ENCODE data around the gene MBD6. TPM values are rescaled to one million over a fixed set of nuclear protein-coding genes. Genes with fewer than 3 reads are reported as not detected.

Gene MBD6
- total RNA-seq, 4 donors from 2014 or later, result 14.8 to 41.4 (median 16.8) TPM

- TF ChIP-seq, protein P1, sequence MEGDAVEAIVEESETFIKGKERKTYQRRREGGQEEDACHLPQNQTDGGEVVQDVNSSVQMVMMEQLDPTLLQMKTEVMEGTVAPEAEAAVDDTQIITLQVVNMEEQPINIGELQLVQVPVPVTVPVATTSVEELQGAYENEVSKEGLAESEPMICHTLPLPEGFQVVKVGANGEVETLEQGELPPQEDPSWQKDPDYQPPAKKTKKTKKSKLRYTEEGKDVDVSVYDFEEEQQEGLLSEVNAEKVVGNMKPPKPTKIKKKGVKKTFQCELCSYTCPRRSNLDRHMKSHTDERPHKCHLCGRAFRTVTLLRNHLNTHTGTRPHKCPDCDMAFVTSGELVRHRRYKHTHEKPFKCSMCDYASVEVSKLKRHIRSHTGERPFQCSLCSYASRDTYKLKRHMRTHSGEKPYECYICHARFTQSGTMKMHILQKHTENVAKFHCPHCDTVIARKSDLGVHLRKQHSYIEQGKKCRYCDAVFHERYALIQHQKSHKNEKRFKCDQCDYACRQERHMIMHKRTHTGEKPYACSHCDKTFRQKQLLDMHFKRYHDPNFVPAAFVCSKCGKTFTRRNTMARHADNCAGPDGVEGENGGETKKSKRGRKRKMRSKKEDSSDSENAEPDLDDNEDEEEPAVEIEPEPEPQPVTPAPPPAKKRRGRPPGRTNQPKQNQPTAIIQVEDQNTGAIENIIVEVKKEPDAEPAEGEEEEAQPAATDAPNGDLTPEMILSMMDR (IDR thresholded peaks at IDR 0.05; ENCODE audit: low read depth), result no peak
Observed at GRCh38 chr12:57483466-57483865, 39.2 kb upstream of the MBD6 start.

DNA sequence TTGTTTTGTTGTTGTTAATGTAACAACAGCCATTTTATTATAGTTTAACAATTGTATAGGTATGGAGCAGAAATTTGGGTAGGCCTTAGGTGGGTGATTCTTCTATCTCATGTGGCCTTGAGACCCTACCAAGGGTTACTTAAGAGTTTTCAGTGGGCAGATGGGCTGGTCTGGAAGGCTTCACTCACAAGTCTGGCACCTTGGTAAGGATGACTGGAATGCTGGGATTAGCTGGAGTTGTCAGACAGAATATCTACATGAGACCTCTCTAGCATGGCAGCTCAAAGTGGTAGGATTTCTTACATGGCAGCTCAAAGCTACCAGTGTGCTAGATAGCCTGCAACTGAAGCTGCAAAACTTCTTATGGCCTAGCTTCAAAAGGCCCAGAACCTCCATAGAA, 36.9 kb upstream of the MBD6 start:
- TF ChIP-seq, protein P1 (IDR thresholded peaks at IDR 0.05; ENCODE audit: low read depth), result no peak

- TF ChIP-seq, protein P1 (IDR thresholded peaks at IDR 0.05; ENCODE audit: low read depth), result no peak
Observed at GRCh38 chr12:57487055-57487596, 35.5 kb upstream of the MBD6 start.

DNA sequence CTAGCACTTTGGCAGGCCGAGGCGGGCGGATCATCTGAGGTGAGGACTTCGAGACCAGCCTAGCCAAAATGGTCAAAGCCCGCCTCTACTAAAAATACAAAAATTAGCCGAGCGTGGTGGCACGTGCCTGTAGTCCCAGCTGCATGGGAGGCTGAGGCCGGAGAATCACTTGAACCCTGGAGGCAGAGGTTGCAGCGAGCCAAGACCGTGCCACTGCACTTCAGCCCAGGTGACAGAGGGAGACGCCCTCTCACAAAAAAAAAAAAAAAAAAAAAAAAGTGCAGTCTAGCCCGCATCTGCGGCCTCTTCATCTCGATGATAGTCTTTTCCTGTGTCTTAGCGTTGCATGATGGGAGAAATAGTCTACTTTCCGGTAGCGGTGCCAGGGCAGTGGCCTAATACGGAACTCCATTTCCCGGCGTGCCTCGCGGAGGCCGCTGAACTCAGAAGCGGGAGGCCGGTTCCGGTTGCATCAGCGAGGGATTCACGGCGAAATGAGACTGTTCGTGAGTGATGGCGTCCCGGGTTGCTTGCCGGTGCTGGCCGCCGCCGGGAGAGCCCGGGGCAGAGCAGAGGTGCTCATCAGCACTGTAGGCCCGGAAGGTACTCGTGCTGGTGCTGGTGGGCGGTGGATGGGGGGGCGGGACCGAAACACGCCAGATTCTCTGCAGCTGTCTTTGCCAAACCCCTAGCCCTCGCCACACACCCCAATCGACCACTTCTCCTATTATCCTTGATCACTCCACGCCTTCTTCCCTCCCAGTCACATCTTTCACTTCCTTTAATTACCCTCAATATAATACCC, 34.8 kb upstream of the MBD6 start, which contains the start of gene MARS1:
Gene MARS1, plus strand, starts transcription at position 472 of the 805 bp plus-strand sequence. Its CDS starts 23 bp downstream, at position 495.
- TF ChIP-seq, protein P1 (IDR thresholded peaks at IDR 0.05; ENCODE audit: low read depth), result no peak

GRCh38 chr12:57488402-57489156, 34.0 kb upstream of the MBD6 start:
- TF ChIP-seq, protein P1 (IDR thresholded peaks at IDR 0.05; ENCODE audit: low read depth), result no peak

DNA sequence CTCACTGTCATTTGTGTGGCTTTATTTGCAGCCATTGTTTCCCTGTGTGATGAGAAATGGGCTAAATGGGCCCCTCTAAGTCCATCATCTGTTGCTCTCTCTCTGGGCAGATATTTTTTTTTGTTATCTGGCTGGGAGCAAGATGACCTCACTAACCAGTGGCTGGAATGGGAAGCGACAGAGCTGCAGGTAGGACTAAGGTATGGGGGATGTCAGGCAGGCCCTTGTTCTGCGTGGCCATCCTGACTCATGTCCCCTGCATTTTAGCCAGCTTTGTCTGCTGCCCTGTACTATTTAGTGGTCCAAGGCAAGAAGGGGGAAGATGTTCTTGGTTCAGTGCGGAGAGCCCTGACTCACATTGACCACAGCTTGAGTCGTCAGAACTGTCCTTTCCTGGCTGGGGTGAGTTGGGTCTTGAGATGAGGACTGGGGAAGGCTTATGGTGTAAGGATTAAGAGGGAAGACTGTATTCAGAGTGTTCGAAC, 33.4 kb upstream of the MBD6 start:
- TF ChIP-seq, protein P1 (IDR thresholded peaks at IDR 0.05; ENCODE audit: low read depth), result no peak

DNA sequence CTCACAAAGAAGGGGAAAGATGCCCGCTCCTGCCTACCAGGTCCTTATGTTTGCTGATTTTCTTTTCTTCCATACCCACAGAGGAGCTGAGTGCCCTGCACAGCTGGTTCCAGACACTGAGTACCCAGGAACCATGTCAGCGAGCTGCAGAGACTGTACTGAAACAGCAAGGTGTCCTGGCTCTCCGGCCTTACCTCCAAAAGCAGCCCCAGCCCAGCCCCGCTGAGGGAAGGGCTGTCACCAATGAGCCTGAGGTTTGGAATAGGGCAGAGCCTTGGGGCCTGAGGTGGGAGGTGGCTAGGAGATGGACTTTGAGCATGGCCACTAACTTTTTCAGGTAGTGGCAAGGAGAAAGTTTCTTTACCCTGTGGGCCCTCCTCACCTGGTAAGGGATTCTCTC, 32.5 kb upstream of the MBD6 start:
- TF ChIP-seq, protein P1 (IDR thresholded peaks at IDR 0.05; ENCODE audit: low read depth), result no peak
